ENCODE results near the gene CRTC1. TPM values are rescaled to one million over a fixed set of nuclear protein-coding genes. Genes with fewer than 3 reads are reported as not detected.

CRTC1 gene
- total RNA-seq, 1 experiment from 2014 or later: 12.3 TPM

GRCh38 chr19:18800079-18800478 is 116.6 kb downstream of the CRTC1 start:
- H3K27me3 Mint-ChIP-seq (ENCODE audit: low read depth): peaks cover 32% of the 10 kb centered on the region

DNA sequence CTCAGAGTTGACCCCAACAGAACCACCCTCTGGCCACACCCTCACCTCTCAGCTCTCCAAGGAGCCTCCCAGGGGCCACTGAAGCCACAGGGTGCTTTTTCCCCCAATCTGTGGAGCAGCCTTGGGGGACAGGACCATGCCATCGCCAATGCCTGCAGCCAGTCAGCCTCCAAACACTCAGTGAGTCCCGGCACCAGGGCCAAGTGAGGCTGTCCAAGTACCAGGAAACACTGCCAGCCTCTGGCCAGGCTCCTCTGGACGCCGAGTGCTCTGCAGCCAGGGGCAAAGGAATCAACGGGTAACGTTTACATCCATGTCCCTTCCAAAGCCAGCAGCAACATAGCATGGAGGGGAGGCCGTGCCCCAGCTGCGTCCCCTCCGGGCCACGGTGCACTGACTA is 117.2 kb downstream of the CRTC1 start:
- peaks cover 28% of the 10 kb centered on the region for H3K27me3 Mint-ChIP-seq (ENCODE audit: low read depth)
- ATAC-seq: no peak
- H3K27ac Mint-ChIP-seq: no peak overlapping the region
- no peak overlapping the region for H3K4me3 Mint-ChIP-seq
- no peaks in the 10 kb centered on the region for H3K9me3 Mint-ChIP-seq
- no peaks in the 10 kb centered on the region for H3K4me1 Mint-ChIP-seq
- no peak for DNase-seq (ENCODE audit: low spot score)
- ChIA-PET POLR2A (no interaction called here), CTCF (interaction anchor here (0.6 to 1.8 kb wide), 2 partner anchors 47 to 172 kb away, joined by 3 to 9 read pairs; no protein-coding TSS in a partner anchor)
- no peaks in the 10 kb centered on the region for H3K36me3 Mint-ChIP-seq
- TF ChIP-seq ATF1 (CRISPR knock-in tag; IDR thresholded peaks at IDR 0.05) (no peak), ZNF138 (CRISPR knock-in tag; conservative IDR thresholded peaks at IDR 0.05) (no peak), ZNF317 (CRISPR knock-in tag; IDR thresholded peaks at IDR 0.05; ENCODE audit: borderline replicate concordance, low read depth) (no peak), ZNF219 (CRISPR knock-in tag; IDR thresholded peaks at IDR 0.05; ENCODE audit: borderline replicate concordance) (no peak), TEAD4 (CRISPR knock-in tag; IDR thresholded peaks at IDR 0.05) (no peak)
- TF ChIP-seq, protein P1, sequence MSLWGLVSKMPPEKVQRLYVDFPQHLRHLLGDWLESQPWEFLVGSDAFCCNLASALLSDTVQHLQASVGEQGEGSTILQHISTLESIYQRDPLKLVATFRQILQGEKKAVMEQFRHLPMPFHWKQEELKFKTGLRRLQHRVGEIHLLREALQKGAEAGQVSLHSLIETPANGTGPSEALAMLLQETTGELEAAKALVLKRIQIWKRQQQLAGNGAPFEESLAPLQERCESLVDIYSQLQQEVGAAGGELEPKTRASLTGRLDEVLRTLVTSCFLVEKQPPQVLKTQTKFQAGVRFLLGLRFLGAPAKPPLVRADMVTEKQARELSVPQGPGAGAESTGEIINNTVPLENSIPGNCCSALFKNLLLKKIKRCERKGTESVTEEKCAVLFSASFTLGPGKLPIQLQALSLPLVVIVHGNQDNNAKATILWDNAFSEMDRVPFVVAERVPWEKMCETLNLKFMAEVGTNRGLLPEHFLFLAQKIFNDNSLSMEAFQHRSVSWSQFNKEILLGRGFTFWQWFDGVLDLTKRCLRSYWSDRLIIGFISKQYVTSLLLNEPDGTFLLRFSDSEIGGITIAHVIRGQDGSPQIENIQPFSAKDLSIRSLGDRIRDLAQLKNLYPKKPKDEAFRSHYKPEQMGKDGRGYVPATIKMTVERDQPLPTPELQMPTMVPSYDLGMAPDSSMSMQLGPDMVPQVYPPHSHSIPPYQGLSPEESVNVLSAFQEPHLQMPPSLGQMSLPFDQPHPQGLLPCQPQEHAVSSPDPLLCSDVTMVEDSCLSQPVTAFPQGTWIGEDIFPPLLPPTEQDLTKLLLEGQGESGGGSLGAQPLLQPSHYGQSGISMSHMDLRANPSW (CRISPR knock-in tag; conservative IDR thresholded peaks at IDR 0.05; ENCODE audit: low read depth): no peak
- TF ChIP-seq, protein P2, sequence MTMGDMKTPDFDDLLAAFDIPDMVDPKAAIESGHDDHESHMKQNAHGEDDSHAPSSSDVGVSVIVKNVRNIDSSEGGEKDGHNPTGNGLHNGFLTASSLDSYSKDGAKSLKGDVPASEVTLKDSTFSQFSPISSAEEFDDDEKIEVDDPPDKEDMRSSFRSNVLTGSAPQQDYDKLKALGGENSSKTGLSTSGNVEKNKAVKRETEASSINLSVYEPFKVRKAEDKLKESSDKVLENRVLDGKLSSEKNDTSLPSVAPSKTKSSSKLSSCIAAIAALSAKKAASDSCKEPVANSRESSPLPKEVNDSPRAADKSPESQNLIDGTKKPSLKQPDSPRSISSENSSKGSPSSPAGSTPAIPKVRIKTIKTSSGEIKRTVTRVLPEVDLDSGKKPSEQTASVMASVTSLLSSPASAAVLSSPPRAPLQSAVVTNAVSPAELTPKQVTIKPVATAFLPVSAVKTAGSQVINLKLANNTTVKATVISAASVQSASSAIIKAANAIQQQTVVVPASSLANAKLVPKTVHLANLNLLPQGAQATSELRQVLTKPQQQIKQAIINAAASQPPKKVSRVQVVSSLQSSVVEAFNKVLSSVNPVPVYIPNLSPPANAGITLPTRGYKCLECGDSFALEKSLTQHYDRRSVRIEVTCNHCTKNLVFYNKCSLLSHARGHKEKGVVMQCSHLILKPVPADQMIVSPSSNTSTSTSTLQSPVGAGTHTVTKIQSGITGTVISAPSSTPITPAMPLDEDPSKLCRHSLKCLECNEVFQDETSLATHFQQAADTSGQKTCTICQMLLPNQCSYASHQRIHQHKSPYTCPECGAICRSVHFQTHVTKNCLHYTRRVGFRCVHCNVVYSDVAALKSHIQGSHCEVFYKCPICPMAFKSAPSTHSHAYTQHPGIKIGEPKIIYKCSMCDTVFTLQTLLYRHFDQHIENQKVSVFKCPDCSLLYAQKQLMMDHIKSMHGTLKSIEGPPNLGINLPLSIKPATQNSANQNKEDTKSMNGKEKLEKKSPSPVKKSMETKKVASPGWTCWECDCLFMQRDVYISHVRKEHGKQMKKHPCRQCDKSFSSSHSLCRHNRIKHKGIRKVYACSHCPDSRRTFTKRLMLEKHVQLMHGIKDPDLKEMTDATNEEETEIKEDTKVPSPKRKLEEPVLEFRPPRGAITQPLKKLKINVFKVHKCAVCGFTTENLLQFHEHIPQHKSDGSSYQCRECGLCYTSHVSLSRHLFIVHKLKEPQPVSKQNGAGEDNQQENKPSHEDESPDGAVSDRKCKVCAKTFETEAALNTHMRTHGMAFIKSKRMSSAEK (CRISPR knock-in tag; IDR thresholded peaks at IDR 0.05; ENCODE audit: borderline replicate concordance): no peak
- TF ChIP-seq, protein P3, sequence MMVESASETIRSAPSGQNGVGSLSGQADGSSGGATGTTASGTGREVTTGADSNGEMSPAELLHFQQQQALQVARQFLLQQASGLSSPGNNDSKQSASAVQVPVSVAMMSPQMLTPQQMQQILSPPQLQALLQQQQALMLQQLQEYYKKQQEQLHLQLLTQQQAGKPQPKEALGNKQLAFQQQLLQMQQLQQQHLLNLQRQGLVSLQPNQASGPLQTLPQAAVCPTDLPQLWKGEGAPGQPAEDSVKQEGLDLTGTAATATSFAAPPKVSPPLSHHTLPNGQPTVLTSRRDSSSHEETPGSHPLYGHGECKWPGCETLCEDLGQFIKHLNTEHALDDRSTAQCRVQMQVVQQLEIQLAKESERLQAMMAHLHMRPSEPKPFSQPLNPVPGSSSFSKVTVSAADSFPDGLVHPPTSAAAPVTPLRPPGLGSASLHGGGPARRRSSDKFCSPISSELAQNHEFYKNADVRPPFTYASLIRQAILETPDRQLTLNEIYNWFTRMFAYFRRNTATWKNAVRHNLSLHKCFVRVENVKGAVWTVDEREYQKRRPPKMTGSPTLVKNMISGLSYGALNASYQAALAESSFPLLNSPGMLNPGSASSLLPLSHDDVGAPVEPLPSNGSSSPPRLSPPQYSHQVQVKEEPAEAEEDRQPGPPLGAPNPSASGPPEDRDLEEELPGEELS (CRISPR knock-in tag; IDR thresholded peaks at IDR 0.05): no peak

More at GRCh38 chr19:18800079-18800478, 116.6 kb downstream of the CRTC1 start:
- DNase-seq (ENCODE audit: low spot score) (no peak), ATAC-seq (no peak)
- ChIA-PET CTCF (interaction anchor here (1.8 kb wide), 1 partner anchor 47 kb away, joined by 9 read pairs; no protein-coding TSS in a partner anchor), POLR2A (no interaction called here)
- H3K4me3 Mint-ChIP-seq: no peak overlapping the region
- no peaks in the 10 kb centered on the region for H3K4me1 Mint-ChIP-seq
- TF ChIP-seq HMGA2 (CRISPR knock-in tag; IDR thresholded peaks at IDR 0.05) (no peak), RELA (CRISPR knock-in tag; IDR thresholded peaks at IDR 0.05; ENCODE audit: borderline replicate concordance) (no peak), NFE2L1 (CRISPR knock-in tag; IDR thresholded peaks at IDR 0.05) (no peak), ZNF219 (CRISPR knock-in tag; IDR thresholded peaks at IDR 0.05; ENCODE audit: borderline replicate concordance) (no peak)
- H3K9me3 Mint-ChIP-seq: no peaks in the 10 kb centered on the region
- H3K27ac Mint-ChIP-seq: no peak overlapping the region
- H3K36me3 Mint-ChIP-seq: no peaks in the 10 kb centered on the region

GRCh38 chr19:18802354-18802753 is 118.9 kb downstream of the CRTC1 start:
- H3K9me3 Mint-ChIP-seq: no peaks in the 10 kb centered on the region

More at GRCh38 chr19:18802354-18802753, 118.9 kb downstream of the CRTC1 start:
- H3K4me3 Mint-ChIP-seq: peak overlapping the region; percentile 27; the same call in 1 of the 2 replicates
- TF ChIP-seq JUN (CRISPR knock-in tag; IDR thresholded peaks at IDR 0.05): no peak
- peak; percentile 70 for TF ChIP-seq NFYB (CRISPR knock-in tag; conservative IDR thresholded peaks at IDR 0.05; ENCODE audit: low read depth)
- DNase-seq (ENCODE audit: low spot score) (peak; percentile 60), ATAC-seq (peak; percentile 97)
- peaks cover 18% of the 10 kb centered on the region for H3K27me3 Mint-ChIP-seq (ENCODE audit: low read depth)
- ChIA-PET POLR2A (interaction anchor here (0.6 kb wide), 1 partner anchor 550 kb away, joined by 3 read pairs; no protein-coding TSS in a partner anchor), CTCF (interaction anchor here (1.0 to 2.4 kb wide), 3 partner anchors 31 to 474 kb away, joined by 3 to 10 read pairs (median 3); no protein-coding TSS in a partner anchor)
- no peaks in the 10 kb centered on the region for H3K4me1 Mint-ChIP-seq
- peak overlapping the region; percentile 49; the same call in 1 of the 2 replicates for H3K27ac Mint-ChIP-seq
- no peaks in the 10 kb centered on the region for H3K36me3 Mint-ChIP-seq
